ENCODE results near the gene REC8.

DNA sequence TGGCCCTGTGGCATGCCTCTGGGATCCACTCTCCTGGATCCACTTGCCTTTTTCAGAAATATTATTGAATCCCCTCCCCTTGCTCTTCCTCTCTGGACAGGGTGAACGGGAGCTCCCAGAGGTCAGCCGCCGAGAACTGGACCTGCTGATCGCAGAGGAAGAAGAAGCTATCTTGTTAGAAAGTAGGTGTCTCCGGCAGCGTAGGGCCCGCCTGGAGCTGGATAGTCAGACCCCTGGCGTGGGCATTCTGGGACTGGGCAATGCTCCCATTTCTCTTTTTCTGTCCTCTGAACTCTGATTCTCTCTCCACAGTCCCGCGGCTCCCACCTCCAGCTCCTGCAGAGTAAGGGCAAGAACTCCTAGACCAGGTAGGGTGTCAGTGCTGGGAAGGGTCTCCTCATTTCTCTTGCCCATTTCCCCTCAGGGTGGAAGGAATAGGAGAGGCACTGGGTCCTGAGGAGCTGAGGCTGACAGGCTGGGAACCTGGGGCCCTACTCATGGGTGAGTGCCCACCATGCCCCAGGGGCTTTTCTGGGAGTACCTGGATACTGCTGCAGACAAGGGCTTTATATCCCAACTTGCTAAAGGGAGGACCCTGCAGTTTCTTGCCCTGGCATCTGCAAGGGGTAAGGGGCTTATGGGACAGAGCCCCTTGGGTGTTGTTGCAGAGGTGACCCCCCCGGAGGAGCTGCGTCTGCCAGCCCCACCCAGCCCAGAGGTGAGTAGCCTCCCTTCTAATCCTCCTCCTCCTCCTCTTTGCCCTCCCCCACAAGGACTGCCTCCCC, 5.4 kb downstream of the REC8 start:
- TF ChIP-seq, protein P1, sequence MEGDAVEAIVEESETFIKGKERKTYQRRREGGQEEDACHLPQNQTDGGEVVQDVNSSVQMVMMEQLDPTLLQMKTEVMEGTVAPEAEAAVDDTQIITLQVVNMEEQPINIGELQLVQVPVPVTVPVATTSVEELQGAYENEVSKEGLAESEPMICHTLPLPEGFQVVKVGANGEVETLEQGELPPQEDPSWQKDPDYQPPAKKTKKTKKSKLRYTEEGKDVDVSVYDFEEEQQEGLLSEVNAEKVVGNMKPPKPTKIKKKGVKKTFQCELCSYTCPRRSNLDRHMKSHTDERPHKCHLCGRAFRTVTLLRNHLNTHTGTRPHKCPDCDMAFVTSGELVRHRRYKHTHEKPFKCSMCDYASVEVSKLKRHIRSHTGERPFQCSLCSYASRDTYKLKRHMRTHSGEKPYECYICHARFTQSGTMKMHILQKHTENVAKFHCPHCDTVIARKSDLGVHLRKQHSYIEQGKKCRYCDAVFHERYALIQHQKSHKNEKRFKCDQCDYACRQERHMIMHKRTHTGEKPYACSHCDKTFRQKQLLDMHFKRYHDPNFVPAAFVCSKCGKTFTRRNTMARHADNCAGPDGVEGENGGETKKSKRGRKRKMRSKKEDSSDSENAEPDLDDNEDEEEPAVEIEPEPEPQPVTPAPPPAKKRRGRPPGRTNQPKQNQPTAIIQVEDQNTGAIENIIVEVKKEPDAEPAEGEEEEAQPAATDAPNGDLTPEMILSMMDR (IDR thresholded peaks at IDR 0.05): no peak
- no peak for TF ChIP-seq EP300 (IDR thresholded peaks at IDR 0.05)

Measured in ovary (tissue), 3 donors.